GM23338 (cell line): Measurements from ENCODE around the gene LDB1. TPM values are rescaled to one million over a fixed set of nuclear protein-coding genes. Genes with fewer than 3 reads are reported as not detected.

Source experiments
- ATAC-seq: fragments of 200-7000 bp; cut with Tn5 transposase; 3 replicates; pipeline ENCODE4 v1.9.1; 2020
- DNase-seq: peaks from one replicate; pipeline ENCODE4 v3.0.0-alpha.2; 2015; ENCODE audit warnings: low spot score
- H2AFZ ChIP-seq: fragments of 200-600 bp; sonication (generic); 2 replicates; pipeline ENCODE4 v1.8.0; 2016; ENCODE audit warnings: antibody characterized with exemption, mild to moderate bottlenecking, moderate library complexity
- H3F3A ChIP-seq: fragments of 200-600 bp; sonication (generic); replicated peaks from 2 replicates; pipeline ENCODE4 v1.8.0; 2017; ENCODE audit warnings: antibody characterized with exemption, mixed run types, low read depth
- H3K27ac ChIP-seq: fragments of 200-600 bp; sonication (generic); 2 replicates; pipeline ENCODE4 v1.6.1; 2016; ENCODE audit warnings: low read depth
- H3K27me3 ChIP-seq: fragments of 200-600 bp; sonication (generic); 2 replicates; pipeline ENCODE4 v1.8.0; 2016; ENCODE audit warnings: mild to moderate bottlenecking, mixed run types, moderate library complexity; ENCODE audit not compliant: insufficient read depth
- H3K36me3 ChIP-seq: fragments of 200-600 bp; sonication (generic); 2 replicates; pipeline ENCODE4 v1.8.0; 2016; ENCODE audit warnings: mild to moderate bottlenecking; ENCODE audit not compliant: insufficient read depth
- H3K4me1 ChIP-seq: fragments of 200-600 bp; sonication (generic); 2 replicates; pipeline ENCODE4 v1.8.0; 2016; ENCODE audit warnings: mild to moderate bottlenecking, moderate library complexity; ENCODE audit not compliant: insufficient read depth
- H3K4me2 ChIP-seq: fragments of 200-600 bp; sonication (generic); 2 replicates; pipeline ENCODE4 v1.7.1; 2017; ENCODE audit warnings: mixed run types
- H3K4me3 ChIP-seq: fragments of 200-600 bp; sonication (generic); 2 replicates; pipeline ENCODE4 v1.6.1; 2016; ENCODE audit warnings: mixed run types
- H3K79me2 ChIP-seq: fragments of 200-600 bp; sonication (generic); replicated peaks from 2 replicates; pipeline ENCODE4 v1.8.0; 2017; ENCODE audit warnings: mild to moderate bottlenecking; ENCODE audit not compliant: insufficient read depth
- H3K9me2 ChIP-seq: fragments of 200-600 bp; sonication (generic); 2 replicates; pipeline ENCODE4 v1.8.0; 2017; ENCODE audit not compliant: insufficient read depth
- H4K20me1 ChIP-seq: fragments of 200-600 bp; sonication (generic); replicated peaks from 2 replicates; pipeline ENCODE4 v1.8.0; 2017; ENCODE audit warnings: mild to moderate bottlenecking; ENCODE audit not compliant: insufficient read depth
- H3K27ac Mint-ChIP-seq: 2 replicates; pipeline ENCODE4 v1.8.0; 2020; ENCODE audit warnings: inconsistent platforms, mild to moderate bottlenecking, moderate library complexity, mixed read lengths
- H3K27me3 Mint-ChIP-seq: 3 replicates; pipeline ENCODE4 v1.8.0; 2022; ENCODE audit warnings: low read depth, mild to moderate bottlenecking, moderate library complexity, mixed read lengths, inconsistent platforms; ENCODE audit not compliant: insufficient read depth, poor library complexity
- H3K36me3 Mint-ChIP-seq: 3 replicates; pipeline ENCODE4 v1.8.0; 2021; ENCODE audit warnings: low read depth, mild to moderate bottlenecking, inconsistent platforms, moderate library complexity, mixed read lengths
- H3K4me1 Mint-ChIP-seq: 3 replicates; pipeline ENCODE4 v1.8.0; 2020; ENCODE audit warnings: mild to moderate bottlenecking, inconsistent platforms, mixed read lengths
- H3K4me3 Mint-ChIP-seq: 3 replicates; pipeline ENCODE4 v1.8.0; 2021; ENCODE audit warnings: moderate library complexity, mild to moderate bottlenecking, inconsistent platforms, mixed read lengths
- H3K9me3 Mint-ChIP-seq: 3 replicates; pipeline ENCODE4 v1.8.0; 2020; ENCODE audit warnings: moderate library complexity, mild to moderate bottlenecking, inconsistent platforms, mixed read lengths
- CREB1 ChIP-seq: fragments of 250-450 bp; sonication (Bioruptor Pico); IDR thresholded peaks from 2 replicates; pipeline ENCODE4 v1.5.0; 2020; ENCODE audit warnings: low read depth, mild to moderate bottlenecking, moderate library complexity
- EZH2 ChIP-seq: fragments of 200-600 bp; sonication (generic); IDR thresholded peaks from one replicate; pipeline ENCODE4 v1.8.0; 2017; ENCODE audit warnings: antibody characterized with exemption, mild to moderate bottlenecking, low read depth; ENCODE audit not compliant: unreplicated experiment
- EZH2phosphoT487 ChIP-seq: fragments of 200-600 bp; sonication (generic); IDR thresholded peaks from one replicate; pipeline ENCODE4 v1.8.1; 2018; ENCODE audit warnings: antibody characterized with exemption; ENCODE audit not compliant: unreplicated experiment
- JUNB ChIP-seq: IDR thresholded peaks from one replicate; pipeline ENCODE4 v1.6.1; 2016; ENCODE audit warnings: antibody characterized with exemption; ENCODE audit not compliant: unreplicated experiment
- NANOG ChIP-seq: IDR thresholded peaks from 2 replicates; pipeline ENCODE4 v1.6.1; 2016; ENCODE audit warnings: antibody characterized with exemption, borderline replicate concordance
- POLR2AphosphoS5 ChIP-seq: IDR thresholded peaks from 2 replicates; pipeline ENCODE4 v1.6.1; 2016; ENCODE audit warnings: antibody characterized with exemption, low read depth
- STAT1 ChIP-seq: IDR thresholded peaks from one replicate; pipeline ENCODE4 v1.6.1; 2016; ENCODE audit warnings: antibody characterized with exemption; ENCODE audit not compliant: unreplicated experiment
- ZNF114 ChIP-seq: fragments of 250-450 bp; sonication (Bioruptor Pico); IDR thresholded peaks from 2 replicates; pipeline ENCODE4 v1.5.0; 2020; ENCODE audit warnings: mild to moderate bottlenecking, moderate library complexity
- ZNF331 ChIP-seq: fragments of 250-450 bp; sonication (Bioruptor Pico); IDR thresholded peaks from 2 replicates; pipeline ENCODE4 v1.5.0; 2020; ENCODE audit warnings: low read depth, mild to moderate bottlenecking, moderate library complexity
- polyA plus RNA-seq: library from polyadenylated mRNA; unstranded; fragments of >200 nt; fragmentation: Nextera tagmentation; extraction: Ambion mirVana; gene quantifications from 2 replicates; pipeline ENCODE4 v1.2.1, GENCODE V29; 2016
- total RNA-seq: library from RNA; depleted of rRNA; stranded (reverse); fragments of >200 nt; shearing (Covaris generic); gene quantifications from 2 replicates; pipeline ENCODE4 v1.2.3, GENCODE V29; 2014
- TF ChIP-seq, protein P1 (sequence below), 2 experiments: fragments of 200-600 bp in 1 of 2; sonication (generic) in 1 of 2; conservative IDR thresholded peaks; 2 replicates each; pipeline versions ENCODE4 v1.5.1 to v1.6.1; 2016 to 2017; ENCODE audit warnings: antibody characterized with exemption in 2 of 2, low read depth in 2 of 2, mild to moderate bottlenecking in 2 of 2, moderate library complexity in 1 of 2
- TF ChIP-seq, protein P2 (sequence below): IDR thresholded peaks from 2 replicates; pipeline ENCODE4 v1.6.1; 2016; ENCODE audit warnings: antibody characterized with exemption
- TF ChIP-seq, protein P3 (sequence below): fragments of 250-450 bp; sonication (Bioruptor Pico); IDR thresholded peaks from 2 replicates; pipeline ENCODE4 v1.5.0; 2020; ENCODE audit warnings: mild to moderate bottlenecking, moderate library complexity
- TF ChIP-seq, protein P4 (sequence below): IDR thresholded peaks from one replicate; pipeline ENCODE4 v1.6.1; 2018; ENCODE audit warnings: antibody characterized with exemption; ENCODE audit not compliant: unreplicated experiment

The LDB1 gene
- total and polyA plus RNA-seq, 2 experiments from 2014 or later: 16.3 to 69.3 TPM

DNA sequence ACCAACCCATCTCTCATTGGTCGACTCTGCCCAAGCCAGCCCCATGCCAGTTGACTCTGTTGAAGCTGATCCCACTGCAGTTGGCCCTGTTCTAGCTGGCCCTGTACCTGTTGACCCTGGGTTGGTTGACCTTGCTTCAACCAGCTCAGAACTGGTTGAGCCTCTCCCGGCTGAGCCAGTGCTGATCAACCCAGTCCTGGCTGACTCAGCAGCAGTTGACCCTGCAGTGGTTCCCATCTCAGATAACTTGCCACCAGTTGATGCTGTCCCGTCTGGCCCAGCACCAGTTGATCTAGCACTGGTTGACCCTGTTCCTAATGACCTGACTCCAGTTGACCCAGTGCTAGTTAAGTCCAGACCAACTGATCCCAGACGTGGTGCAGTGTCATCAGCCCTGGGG lies 20.1 kb upstream of the LDB1 start:
- H4K20me1 ChIP-seq: peaks cover 78% of the 10 kb centered on the region
- peaks cover 91% of the 10 kb centered on the region for H3K79me2 ChIP-seq
- no peak overlapping the region; the same call in 2 of the 3 replicates for H3K4me3 Mint-ChIP-seq
- TF ChIP-seq, protein P1, sequence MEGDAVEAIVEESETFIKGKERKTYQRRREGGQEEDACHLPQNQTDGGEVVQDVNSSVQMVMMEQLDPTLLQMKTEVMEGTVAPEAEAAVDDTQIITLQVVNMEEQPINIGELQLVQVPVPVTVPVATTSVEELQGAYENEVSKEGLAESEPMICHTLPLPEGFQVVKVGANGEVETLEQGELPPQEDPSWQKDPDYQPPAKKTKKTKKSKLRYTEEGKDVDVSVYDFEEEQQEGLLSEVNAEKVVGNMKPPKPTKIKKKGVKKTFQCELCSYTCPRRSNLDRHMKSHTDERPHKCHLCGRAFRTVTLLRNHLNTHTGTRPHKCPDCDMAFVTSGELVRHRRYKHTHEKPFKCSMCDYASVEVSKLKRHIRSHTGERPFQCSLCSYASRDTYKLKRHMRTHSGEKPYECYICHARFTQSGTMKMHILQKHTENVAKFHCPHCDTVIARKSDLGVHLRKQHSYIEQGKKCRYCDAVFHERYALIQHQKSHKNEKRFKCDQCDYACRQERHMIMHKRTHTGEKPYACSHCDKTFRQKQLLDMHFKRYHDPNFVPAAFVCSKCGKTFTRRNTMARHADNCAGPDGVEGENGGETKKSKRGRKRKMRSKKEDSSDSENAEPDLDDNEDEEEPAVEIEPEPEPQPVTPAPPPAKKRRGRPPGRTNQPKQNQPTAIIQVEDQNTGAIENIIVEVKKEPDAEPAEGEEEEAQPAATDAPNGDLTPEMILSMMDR (conservative IDR thresholded peaks at IDR 0.05; ENCODE audit: low read depth in 2 of 2): no peak
- no peak for TF ChIP-seq POLR2AphosphoS5
- TF ChIP-seq, protein P2, sequence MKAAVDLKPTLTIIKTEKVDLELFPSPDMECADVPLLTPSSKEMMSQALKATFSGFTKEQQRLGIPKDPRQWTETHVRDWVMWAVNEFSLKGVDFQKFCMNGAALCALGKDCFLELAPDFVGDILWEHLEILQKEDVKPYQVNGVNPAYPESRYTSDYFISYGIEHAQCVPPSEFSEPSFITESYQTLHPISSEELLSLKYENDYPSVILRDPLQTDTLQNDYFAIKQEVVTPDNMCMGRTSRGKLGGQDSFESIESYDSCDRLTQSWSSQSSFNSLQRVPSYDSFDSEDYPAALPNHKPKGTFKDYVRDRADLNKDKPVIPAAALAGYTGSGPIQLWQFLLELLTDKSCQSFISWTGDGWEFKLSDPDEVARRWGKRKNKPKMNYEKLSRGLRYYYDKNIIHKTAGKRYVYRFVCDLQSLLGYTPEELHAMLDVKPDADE: no peak
- TF ChIP-seq ZNF331: no peak
- TF ChIP-seq JUNB: no peak
- TF ChIP-seq NANOG: no peak
- TF ChIP-seq STAT1: no peak
- TF ChIP-seq CREB1 (CRISPR knock-in tag): no peak
- TF ChIP-seq EZH2phosphoT487: no peak
- TF ChIP-seq, protein P3, sequence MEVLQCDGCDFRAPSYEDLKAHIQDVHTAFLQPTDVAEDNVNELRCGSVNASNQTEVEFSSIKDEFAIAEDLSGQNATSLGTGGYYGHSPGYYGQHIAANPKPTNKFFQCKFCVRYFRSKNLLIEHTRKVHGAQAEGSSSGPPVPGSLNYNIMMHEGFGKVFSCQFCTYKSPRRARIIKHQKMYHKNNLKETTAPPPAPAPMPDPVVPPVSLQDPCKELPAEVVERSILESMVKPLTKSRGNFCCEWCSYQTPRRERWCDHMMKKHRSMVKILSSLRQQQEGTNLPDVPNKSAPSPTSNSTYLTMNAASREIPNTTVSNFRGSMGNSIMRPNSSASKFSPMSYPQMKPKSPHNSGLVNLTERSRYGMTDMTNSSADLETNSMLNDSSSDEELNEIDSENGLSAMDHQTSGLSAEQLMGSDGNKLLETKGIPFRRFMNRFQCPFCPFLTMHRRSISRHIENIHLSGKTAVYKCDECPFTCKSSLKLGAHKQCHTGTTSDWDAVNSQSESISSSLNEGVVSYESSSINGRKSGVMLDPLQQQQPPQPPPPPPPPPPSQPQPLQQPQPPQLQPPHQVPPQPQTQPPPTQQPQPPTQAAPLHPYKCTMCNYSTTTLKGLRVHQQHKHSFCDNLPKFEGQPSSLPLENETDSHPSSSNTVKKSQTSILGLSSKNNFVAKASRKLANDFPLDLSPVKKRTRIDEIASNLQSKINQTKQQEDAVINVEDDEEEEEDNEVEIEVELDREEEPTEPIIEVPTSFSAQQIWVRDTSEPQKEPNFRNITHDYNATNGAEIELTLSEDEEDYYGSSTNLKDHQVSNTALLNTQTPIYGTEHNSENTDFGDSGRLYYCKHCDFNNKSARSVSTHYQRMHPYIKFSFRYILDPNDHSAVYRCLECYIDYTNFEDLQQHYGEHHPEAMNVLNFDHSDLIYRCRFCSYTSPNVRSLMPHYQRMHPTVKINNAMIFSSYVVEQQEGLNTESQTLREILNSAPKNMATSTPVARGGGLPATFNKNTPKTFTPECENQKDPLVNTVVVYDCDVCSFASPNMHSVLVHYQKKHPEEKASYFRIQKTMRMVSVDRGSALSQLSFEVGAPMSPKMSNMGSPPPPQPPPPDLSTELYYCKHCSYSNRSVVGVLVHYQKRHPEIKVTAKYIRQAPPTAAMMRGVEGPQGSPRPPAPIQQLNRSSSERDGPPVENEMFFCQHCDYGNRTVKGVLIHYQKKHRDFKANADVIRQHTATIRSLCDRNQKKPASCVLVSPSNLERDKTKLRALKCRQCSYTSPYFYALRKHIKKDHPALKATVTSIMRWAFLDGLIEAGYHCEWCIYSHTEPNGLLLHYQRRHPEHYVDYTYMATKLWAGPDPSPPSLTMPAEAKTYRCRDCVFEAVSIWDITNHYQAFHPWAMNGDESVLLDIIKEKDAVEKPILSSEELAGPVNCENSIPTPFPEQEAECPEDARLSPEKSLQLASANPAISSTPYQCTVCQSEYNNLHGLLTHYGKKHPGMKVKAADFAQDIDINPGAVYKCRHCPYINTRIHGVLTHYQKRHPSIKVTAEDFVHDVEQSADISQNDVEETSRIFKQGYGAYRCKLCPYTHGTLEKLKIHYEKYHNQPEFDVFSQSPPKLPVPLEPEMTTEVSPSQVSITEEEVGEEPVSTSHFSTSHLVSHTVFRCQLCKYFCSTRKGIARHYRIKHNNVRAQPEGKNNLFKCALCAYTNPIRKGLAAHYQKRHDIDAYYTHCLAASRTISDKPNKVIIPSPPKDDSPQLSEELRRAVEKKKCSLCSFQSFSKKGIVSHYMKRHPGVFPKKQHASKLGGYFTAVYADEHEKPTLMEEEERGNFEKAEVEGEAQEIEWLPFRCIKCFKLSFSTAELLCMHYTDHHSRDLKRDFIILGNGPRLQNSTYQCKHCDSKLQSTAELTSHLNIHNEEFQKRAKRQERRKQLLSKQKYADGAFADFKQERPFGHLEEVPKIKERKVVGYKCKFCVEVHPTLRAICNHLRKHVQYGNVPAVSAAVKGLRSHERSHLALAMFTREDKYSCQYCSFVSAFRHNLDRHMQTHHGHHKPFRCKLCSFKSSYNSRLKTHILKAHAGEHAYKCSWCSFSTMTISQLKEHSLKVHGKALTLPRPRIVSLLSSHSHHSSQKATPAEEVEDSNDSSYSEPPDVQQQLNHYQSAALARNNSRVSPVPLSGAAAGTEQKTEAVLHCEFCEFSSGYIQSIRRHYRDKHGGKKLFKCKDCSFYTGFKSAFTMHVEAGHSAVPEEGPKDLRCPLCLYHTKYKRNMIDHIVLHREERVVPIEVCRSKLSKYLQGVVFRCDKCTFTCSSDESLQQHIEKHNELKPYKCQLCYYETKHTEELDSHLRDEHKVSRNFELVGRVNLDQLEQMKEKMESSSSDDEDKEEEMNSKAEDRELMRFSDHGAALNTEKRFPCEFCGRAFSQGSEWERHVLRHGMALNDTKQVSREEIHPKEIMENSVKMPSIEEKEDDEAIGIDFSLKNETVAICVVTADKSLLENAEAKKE: no peak
- no peak for TF ChIP-seq ZNF114
- TF ChIP-seq EZH2: no peak
- TF ChIP-seq, protein P4, sequence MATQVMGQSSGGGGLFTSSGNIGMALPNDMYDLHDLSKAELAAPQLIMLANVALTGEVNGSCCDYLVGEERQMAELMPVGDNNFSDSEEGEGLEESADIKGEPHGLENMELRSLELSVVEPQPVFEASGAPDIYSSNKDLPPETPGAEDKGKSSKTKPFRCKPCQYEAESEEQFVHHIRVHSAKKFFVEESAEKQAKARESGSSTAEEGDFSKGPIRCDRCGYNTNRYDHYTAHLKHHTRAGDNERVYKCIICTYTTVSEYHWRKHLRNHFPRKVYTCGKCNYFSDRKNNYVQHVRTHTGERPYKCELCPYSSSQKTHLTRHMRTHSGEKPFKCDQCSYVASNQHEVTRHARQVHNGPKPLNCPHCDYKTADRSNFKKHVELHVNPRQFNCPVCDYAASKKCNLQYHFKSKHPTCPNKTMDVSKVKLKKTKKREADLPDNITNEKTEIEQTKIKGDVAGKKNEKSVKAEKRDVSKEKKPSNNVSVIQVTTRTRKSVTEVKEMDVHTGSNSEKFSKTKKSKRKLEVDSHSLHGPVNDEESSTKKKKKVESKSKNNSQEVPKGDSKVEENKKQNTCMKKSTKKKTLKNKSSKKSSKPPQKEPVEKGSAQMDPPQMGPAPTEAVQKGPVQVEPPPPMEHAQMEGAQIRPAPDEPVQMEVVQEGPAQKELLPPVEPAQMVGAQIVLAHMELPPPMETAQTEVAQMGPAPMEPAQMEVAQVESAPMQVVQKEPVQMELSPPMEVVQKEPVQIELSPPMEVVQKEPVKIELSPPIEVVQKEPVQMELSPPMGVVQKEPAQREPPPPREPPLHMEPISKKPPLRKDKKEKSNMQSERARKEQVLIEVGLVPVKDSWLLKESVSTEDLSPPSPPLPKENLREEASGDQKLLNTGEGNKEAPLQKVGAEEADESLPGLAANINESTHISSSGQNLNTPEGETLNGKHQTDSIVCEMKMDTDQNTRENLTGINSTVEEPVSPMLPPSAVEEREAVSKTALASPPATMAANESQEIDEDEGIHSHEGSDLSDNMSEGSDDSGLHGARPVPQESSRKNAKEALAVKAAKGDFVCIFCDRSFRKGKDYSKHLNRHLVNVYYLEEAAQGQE: no peak
- no peak for DNase-seq
- no peak overlapping the region for H3K4me3 ChIP-seq
- peaks cover 12% of the 10 kb centered on the region for H3K4me1 Mint-ChIP-seq
- no peak overlapping the region for H3K27ac ChIP-seq
- peaks cover 84% of the 10 kb centered on the region for H3K36me3 Mint-ChIP-seq
- H3K4me2 ChIP-seq: no peak overlapping the region
- H2AFZ ChIP-seq: no peak overlapping the region
- no peak for ATAC-seq
- no peak overlapping the region for H3K27ac Mint-ChIP-seq
- no peaks in the 10 kb centered on the region for H3K27me3 ChIP-seq
- peaks cover 49% of the 10 kb centered on the region for H3K36me3 ChIP-seq
- H3K27me3 Mint-ChIP-seq: peaks cover 18% of the 10 kb centered on the region
- H3K9me3 Mint-ChIP-seq: no peaks in the 10 kb centered on the region
- H3F3A ChIP-seq: peaks cover 10% of the 10 kb centered on the region; the same call in 1 of the 2 replicates
- no peaks in the 10 kb centered on the region for H3K9me2 ChIP-seq
- H3K4me1 ChIP-seq: peaks cover 13% of the 10 kb centered on the region; the same call in 1 of the 2 replicates
